Tibial artery (tissue), 4 donors: ENCODE measurements around the gene GSDME.

Experiments
- DNase-seq, 2 donors: peaks; one replicate each; pipeline ENCODE4 v3.0.0-alpha.2; 2019
- H3K27ac ChIP-seq, 2 donors: fragments of 200-600 bp; sonication (generic) in 1 of 2; 1 replicate in 1 of 2; 2 replicates in 1 of 2; pipeline ENCODE4 v1.5.1; 2018 to 2019; ENCODE audit warnings: mild to moderate bottlenecking in 1 of 2
- H3K27me3 ChIP-seq, 2 donors: fragments of 200-600 bp; sonication (generic) in 1 of 2; one replicate each; pipeline versions ENCODE4 v1.5.1 to v1.6.0; 2016 to 2019
- H3K36me3 ChIP-seq, 3 donors: fragments of 200-600 bp; sonication (generic) in 2 of 3; one replicate each; pipeline ENCODE4 v1.5.1; 2016 to 2019; ENCODE audit warnings: mild to moderate bottlenecking in 2 of 3
- H3K4me1 ChIP-seq, 4 donors: fragments of 200-600 bp; sonication (generic) in 2 of 4; 1 replicate in 3 of 4; 2 replicates in 1 of 4; pipeline ENCODE4 v1.5.1; 2016 to 2019
- H3K4me3 ChIP-seq, 2 donors: fragments of 200-600 bp; sonication (generic) in 1 of 2; 1 replicate in 1 of 2; 2 replicates in 1 of 2; pipeline ENCODE4 v1.5.1; 2018 to 2019; ENCODE audit warnings: mild to moderate bottlenecking in 2 of 2
- H3K9me3 ChIP-seq, 3 donors: fragments of 200-600 bp; sonication (generic) in 1 of 3; one replicate each; pipeline ENCODE4 v1.5.1; 2016 to 2019
- CTCF ChIP-seq, 2 experiments: fragments of 200-600 bp in 1 of 2; fragments of 450-650 bp in 1 of 2; IDR thresholded peaks; one replicate each; pipeline ENCODE4 v1.5.1; 2017 to 2019; ENCODE audit warnings: antibody characterized with exemption in 2 of 2, mild to moderate bottlenecking in 1 of 2, moderate library complexity in 1 of 2
- intact Hi-C: fragments of 100-400 bp; cut with DNase I; formaldehyde crosslinking; loops from one replicate; pipeline ENCODE4 v1.15.0; 2023; ENCODE audit warnings: low total_unique reads

The GSDME gene

DNA sequence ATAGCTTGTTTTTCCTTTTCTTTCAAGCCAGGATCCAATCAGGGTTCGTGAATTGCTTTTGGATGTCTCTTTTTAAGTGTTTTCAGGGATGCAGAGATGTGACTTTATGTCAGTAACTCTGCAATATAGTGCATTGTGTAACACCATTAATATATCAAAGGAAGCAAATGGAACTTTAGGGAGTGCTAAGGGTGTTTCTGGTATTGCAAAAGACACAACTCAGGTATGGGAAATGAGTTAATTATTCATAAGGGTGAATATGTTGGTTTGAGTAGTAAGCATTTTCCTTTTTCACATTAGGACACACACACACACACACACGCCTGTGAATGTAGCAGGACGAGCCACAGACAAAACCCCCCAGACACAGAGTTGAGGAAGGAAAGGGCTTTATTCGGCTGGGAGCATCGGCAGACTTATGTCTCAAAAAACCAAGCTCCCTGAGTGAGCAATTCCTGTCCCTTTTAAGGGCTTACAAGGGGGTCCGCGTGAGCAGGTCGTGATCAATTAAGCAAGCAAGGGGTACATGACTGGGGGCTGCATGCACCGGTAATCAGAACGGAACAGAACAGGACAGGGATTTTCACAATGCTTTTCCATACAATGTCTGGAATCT, 31.8 kb upstream of the GSDME start:
- H3K4me1 ChIP-seq, result no peaks in the 10 kb centered on the region

DNA sequence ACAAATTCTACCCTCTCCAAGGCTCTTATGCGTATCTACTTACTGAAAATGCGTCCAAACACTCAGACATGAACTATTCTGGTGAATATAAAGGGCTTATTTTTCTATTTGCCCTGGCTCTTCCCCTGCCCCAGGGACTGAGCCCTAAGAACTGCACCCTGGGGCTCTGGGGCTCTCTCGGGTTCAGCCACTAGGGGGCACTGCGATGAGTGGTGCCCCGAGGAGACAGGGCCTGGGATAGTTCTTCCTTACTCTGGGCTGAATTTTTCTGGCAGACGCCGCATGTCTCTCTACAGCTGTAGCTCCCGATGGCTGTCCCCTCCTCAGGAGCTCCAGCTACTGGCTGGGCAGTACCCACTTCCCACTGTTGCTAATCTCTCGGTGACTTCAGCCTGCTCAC, 30.8 kb upstream of the GSDME start:
- no peak overlapping the region for H3K4me3 ChIP-seq
- no peak for TF ChIP-seq CTCF (IDR thresholded peaks at IDR 0.05)
- intact Hi-C loops, result no loop called here
- no peak for DNase-seq
- H3K4me1 ChIP-seq, result no peaks in the 10 kb centered on the region
- H3K9me3 ChIP-seq, result no peaks in the 10 kb centered on the region
- no peaks in the 10 kb centered on the region for H3K27me3 ChIP-seq
- no peak overlapping the region for H3K27ac ChIP-seq
- no peaks in the 10 kb centered on the region for H3K36me3 ChIP-seq

More for the DNA sequence above, 31.8 kb upstream of the GSDME start:
- no peak overlapping the region for H3K27ac ChIP-seq
- no peaks in the 10 kb centered on the region for H3K9me3 ChIP-seq
- no peak for TF ChIP-seq CTCF (IDR thresholded peaks at IDR 0.05)
- intact Hi-C loops, result no loop called here
- no peak overlapping the region for H3K4me3 ChIP-seq
- no peaks in the 10 kb centered on the region for H3K27me3 ChIP-seq
- H3K36me3 ChIP-seq, result no peaks in the 10 kb centered on the region
- no peak for DNase-seq

GRCh38 chr7:24786941-24787340, 29.7 kb upstream of the GSDME start:
- H3K36me3 ChIP-seq, result no peaks in the 10 kb centered on the region
- no peak overlapping the region for H3K27ac ChIP-seq
- H3K4me3 ChIP-seq, result no peak overlapping the region
- no peak for DNase-seq
- H3K9me3 ChIP-seq, result no peaks in the 10 kb centered on the region
- no peak for TF ChIP-seq CTCF (IDR thresholded peaks at IDR 0.05)
- intact Hi-C loops, result no loop called here
- H3K4me1 ChIP-seq, result no peaks in the 10 kb centered on the region
- no peaks in the 10 kb centered on the region for H3K27me3 ChIP-seq

GRCh38 chr7:24786306-24786705, 29.0 kb upstream of the GSDME start:
- H3K4me1 ChIP-seq, result no peaks in the 10 kb centered on the region
- no peak for DNase-seq
- no peaks in the 10 kb centered on the region for H3K27me3 ChIP-seq
- no peak for TF ChIP-seq CTCF (IDR thresholded peaks at IDR 0.05)
- H3K9me3 ChIP-seq, result no peaks in the 10 kb centered on the region
- intact Hi-C loops, result no loop called here
- no peaks in the 10 kb centered on the region for H3K36me3 ChIP-seq
- H3K4me3 ChIP-seq, result no peak overlapping the region
- no peak overlapping the region for H3K27ac ChIP-seq

GRCh38 chr7:24784277-24784676, 27.0 kb upstream of the GSDME start:
- no peak for TF ChIP-seq CTCF (IDR thresholded peaks at IDR 0.05)
- Histone ChIP-seq H3K36me3 (no peaks in the 10 kb centered on the region), H3K27ac (no peak overlapping the region), H3K4me3 (no peak overlapping the region), H3K27me3 (no peaks in the 10 kb centered on the region), H3K9me3 (no peaks in the 10 kb centered on the region), H3K4me1 (no peaks in the 10 kb centered on the region)
- intact Hi-C loops, result no loop called here
- no peak for DNase-seq

DNA sequence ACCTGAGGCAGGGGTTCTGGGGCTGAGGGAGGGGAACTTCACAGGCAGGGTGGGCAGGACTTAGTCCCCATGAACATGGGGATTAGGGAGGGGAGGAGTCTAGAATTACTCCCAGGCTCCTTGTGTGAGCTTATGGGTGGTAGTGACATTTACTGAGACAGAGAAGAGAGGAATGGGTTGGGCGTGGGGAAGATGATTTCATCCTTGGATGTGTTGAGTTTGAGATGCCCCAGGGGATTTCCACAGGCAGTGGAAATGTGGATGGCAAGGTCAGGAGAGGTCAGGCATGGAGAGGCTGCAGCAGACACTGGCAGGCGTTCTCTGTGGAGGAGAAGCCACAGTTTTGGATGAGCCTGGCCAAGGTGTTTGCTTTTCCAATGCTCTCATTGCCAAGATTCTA, 26.4 kb upstream of the GSDME start:
- no peak for DNase-seq
- intact Hi-C loops, result no loop called here
- no peak overlapping the region for H3K4me3 ChIP-seq
- no peaks in the 10 kb centered on the region for H3K36me3 ChIP-seq
- H3K27me3 ChIP-seq, result no peaks in the 10 kb centered on the region
- no peaks in the 10 kb centered on the region for H3K9me3 ChIP-seq
- H3K27ac ChIP-seq, result no peak overlapping the region
- H3K4me1 ChIP-seq, result no peaks in the 10 kb centered on the region
- no peak for TF ChIP-seq CTCF (IDR thresholded peaks at IDR 0.05)
